Right forelimb (tissue), 1 donor: ENCODE measurements around the gene TAF1D.

Experiments used
- DNase-seq: peaks from one replicate; pipeline ENCODE4 v3.0.0-alpha.2; 2018

TAF1D gene

DNA sequence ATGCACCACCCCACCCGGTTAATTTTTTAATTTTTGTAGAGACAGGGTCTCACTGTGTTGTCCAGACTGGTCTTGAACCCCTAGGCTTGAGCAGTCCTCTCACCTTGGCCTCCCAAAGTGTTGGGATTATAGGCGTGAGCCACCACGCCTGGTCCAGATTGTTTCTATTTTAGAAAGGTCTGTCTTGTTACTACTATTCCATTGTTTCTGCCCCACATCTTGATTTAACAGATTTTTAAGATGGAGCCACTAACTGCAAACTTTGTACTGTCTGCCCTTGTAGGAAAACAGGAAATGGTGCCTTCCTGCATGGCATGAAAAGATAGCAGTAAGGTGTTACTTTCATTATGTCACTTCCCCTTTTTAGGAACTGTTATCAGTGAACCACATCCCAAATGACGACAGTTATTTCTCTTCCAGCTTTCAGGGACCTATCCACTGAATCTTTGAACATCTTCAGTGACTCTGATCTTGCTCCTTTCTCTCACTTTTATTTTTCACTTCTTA lies 23.2 kb downstream of the TAF1D start:
- DNase-seq, result no peak

DNA sequence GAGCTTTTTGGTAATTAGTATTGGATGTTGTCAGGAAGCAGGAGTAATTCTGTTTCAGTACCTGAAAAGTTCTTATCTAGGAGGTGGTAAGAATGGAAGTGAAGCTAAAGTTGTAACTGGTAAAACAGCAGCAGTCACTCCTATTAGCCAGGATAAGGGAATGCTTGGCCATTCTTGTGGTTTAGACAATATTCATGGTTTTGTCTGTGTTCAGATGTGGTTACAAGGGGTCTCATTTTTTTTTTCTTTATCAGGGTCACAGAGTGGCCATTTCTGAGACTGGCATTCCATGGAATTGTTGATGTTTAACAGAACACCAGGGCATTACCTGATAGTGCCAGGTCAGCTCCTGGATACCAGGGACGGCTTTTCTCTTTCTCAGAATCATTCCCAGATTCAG lies 23.8 kb downstream of the TAF1D start:
- DNase-seq, result no peak

DNA sequence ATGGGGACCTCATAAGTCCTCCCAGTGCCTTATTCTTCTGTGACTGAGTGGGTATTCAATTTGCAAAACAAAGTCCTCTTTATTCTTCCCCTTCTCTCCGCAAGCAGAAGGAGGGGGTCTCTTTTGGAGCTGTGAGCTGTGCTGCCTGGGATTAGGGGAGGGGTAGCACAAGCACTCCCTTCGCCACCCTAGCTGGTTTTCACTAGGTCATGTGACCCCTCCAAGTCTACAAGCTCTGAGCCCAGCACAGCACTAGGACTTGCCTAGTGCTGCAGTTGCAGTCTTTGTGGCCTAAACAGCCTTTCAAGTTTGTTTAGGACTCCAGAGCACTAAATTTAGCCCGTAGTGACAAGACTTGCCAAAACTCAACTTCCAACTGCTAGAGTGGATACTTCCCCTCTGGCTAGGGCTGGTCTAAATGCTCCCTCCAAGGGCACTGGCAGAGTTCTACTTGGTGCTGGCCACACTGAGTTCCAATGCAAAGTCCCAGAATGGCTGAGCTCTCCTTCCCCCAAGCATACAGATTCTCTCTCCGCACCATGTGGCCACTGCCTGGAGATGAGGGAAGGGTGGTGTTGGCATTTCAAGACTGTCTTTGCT lies 25.4 kb downstream of the TAF1D start:
- no peak for DNase-seq

DNA sequence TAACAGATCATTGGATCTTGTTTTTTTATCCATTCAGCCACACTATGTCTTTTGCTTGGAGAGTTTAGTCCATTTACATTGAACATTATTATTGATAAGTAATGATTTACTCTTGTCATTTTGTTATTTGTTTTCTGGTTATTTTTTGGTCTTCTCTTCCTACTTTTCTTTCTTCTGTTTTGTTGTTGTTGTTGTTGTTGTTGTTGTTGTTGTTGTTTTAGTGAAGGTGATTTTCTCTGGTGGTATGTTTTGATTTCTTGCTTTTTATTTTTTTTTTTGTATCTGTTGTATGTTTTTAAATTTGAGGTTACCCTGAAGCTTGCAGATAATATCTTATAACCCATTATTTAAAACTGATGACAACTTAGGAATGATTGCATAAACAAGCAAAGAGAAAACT lies 28.6 kb downstream of the TAF1D start:
- no peak for DNase-seq

DNA sequence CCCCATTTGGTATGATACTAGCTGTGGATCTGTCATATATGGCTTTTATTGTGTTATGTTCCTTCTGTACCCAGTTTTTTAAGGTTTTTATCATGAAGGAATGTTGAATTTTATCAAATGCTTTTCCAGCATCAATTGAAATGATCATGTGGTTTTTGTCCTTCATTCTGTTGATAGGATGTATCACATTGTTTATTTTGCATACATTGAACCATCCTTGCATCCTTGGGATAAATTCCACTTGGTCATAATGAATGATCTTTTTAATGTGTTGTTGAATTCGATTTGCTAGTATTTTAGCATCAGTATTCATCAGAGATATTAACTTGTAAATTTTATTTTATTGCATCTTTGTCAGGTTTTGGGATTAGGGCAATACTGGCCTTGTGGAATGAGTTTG lies 31.1 kb downstream of the TAF1D start:
- DNase-seq, result no peak

DNA sequence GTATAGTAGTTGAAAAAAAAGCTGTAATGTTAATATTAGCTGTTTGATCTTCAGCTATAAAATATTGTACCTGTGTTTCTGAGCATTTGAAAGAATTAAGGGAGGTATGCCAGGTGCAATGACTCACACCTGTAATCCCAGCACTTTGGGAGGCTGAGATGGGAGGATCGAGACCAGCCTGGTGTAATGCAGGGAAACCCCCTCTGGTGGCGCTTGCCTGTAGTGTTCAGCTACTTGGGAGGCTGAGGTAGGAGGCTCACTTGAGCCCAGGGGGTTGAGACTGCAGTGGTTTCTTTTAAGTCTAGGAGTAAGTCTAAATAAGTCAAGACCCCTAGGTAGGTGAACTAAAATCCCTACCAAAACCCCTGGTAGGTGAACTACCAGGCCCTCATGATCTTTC lies 37.1 kb downstream of the TAF1D start:
- no peak for DNase-seq

DNA sequence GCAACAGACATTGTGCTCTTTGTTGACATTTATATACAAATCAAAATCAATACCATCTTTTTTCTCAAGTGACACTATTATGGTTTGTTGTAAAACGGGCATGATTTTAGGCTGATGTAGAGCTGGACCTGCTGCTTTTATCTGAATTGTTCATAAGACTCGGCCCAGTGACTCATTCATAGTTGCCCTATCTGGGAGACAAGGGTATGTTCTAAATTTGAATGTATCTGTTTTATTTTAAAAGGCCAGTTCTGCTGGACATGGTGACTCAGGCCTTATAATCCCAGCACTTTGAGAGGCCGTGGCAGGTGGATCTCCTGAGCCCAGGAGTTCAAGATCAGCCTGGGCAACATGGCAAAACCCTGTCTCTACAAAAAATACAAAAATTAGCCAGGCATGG lies 40.5 kb downstream of the TAF1D start:
- DNase-seq, result no peak

DNA sequence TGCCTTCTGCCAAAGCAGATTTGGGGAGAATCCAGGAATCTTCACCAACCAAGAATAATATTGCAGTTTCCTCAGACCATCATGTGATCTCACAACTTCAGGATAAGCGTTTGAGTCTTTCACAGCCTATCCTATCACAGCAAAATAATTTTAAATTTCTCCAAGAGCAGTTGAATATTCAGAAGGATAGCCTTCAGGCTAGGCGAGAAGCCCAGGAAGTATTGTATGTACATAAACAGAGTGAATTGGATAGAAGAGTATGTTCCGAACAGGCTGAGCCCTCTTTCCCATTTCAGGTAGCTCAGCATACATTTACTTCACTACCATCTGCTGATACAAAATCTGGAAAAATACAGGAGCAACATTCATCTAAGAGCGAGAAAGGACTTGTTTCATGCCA lies 43.7 kb downstream of the TAF1D start:
- DNase-seq, result no peak

DNA sequence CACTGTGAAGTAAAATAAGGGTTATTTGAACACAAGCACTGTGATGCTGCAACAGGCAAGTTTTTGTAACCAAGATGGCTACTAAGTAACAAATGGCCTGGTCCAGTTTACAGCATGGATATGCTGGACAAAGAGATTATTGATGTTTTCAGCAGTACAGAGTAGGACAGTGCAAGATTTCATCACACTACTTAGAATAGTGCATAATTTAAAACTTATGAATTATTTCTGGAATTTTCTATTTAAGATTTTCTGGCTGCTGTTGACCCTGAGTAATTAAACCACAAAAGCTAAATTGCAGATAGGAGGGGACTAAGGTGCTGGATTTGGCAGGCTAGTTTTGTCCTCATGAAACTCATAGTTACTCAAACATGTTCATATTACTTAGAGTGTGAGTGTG lies 46.7 kb downstream of the TAF1D start:
- DNase-seq, result no peak

DNA sequence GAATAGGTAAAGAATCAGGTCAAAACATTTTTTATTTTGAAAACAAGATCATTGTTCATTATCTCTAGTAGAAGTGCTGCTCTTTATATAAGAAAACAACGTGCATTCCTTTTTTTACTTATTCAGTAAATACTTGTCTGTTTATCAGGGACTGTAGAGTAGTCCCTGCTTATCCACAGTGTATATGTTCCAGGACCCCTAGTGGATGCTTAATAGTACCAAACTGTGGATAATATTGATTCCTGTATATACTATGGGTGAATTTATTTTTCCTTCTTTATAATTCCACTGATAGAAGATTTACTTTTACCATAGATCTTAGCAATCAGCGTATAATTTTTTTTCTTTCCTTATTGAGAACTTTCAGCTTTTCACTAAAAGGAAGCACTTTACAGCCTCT lies 47.2 kb downstream of the TAF1D start:
- no peak for DNase-seq

DNA sequence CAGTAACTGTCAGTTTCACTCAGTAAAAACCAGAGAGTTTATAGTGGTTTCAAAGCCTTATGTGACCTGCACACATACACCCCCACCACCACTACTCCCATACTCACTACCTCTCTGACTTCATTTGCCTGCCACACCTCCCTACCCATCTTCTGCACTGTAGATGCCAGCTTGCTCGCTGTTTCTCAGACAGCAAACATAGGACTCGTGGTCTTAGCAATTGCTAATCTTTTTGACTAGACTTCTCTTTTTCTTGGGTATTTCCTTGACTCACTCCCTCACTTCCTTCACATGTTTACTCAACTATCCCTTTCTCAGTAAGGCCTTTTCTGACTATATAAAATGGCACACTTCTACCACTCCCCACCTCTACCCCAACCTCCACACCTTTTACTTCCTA lies 52.1 kb downstream of the TAF1D start:
- DNase-seq, result no peak

DNA sequence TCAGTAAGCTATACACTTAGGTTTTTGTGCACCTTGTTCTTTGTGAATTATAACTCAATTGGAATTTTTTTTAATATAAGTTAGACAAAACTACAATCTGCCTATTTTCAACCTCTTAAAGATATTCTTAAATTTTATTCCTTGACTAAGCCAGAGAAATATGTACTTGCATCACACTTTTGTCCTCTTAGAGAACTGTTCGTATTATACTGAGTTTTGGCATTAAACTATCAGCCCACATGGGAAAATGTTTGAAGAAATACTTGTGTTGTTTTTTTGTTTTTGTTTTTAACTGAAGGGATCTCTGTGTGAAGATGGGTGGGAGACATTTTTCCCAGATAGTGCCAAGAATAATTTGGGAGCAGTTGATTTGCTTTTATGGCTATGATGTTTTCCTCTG lies 54.5 kb downstream of the TAF1D start:
- no peak for DNase-seq

DNA sequence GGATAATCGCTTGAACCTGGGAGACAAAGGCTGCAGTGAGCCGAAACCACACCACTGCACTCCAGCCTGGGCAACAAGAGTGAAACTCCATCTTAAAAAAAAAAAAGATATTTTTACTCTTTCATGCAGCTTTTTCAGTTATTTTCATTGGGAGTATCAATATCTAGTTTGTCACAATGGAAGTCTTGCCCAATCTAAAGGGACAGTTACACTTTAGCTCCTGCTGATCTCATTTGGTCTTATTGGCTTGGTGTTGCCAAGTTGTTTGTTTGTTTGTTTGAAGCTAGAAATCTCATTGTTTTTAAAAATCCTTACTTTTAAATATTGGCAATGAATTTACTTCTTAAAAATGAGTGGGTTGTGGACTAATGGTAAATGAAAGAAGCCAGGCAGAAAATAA lies 55.1 kb downstream of the TAF1D start:
- DNase-seq, result no peak
